T-cell (primary cell): ENCODE results near the gene DCAF6. TPM values are rescaled to one million over a fixed set of nuclear protein-coding genes. Genes with fewer than 3 reads are reported as not detected.

ENCODE experiments used
- ATAC-seq, 4 experiments: fragments of 200-7000 bp in 3 of 4; fragments of 150-1000 bp in 1 of 4; cut with Tn5 transposase; replicated peaks in 1 of 4; 1 replicate in 3 of 4; 2 replicates in 1 of 4; pipeline ENCODE4 v1.10.0; 2021; ENCODE audit warnings: moderate library complexity in 3 of 4, mild to moderate bottlenecking in 2 of 4, moderate number of reproducible peaks in 1 of 4
- CTCF ChIA-PET, 2 donors: fragments of 300-600 bp; sonication (Branson Sonifier 250); formaldehyde crosslinking; loops; one replicate each; lab custom pipeline; 2022; ENCODE audit warnings: antibody characterized with exemption in 2 of 2; lab: Charles Lee
- POLR2A ChIA-PET, 2 donors: fragments of 300-600 bp; sonication (Branson Sonifier 250); formaldehyde crosslinking; loops; one replicate each; lab custom pipeline; 2022; ENCODE audit warnings: antibody characterized with exemption in 2 of 2; lab: Charles Lee
- DNase-seq, 35 experiments: peaks; one replicate each; pipeline versions ENCODE4 v3.0.0 to v3.0.0-alpha.2; 2013 to 2023
- H3K27ac ChIP-seq: one replicate; pipeline ENCODE4 v1.5.1; 2013; ENCODE audit warnings: low read length
- H3K27me3 ChIP-seq, 2 experiments: replicated peaks in 1 of 2; 1 replicate in 1 of 2; 2 replicates in 1 of 2; pipeline versions ENCODE4 v1.6.1 to v1.7.0; 2013; ENCODE audit warnings: low read length in 1 of 2, mixed read lengths in 1 of 2; ENCODE audit not compliant: control insufficient read depth in 2 of 2, insufficient read depth in 2 of 2; ENCODE audit errors: extremely low read depth in 1 of 2
- H3K36me3 ChIP-seq, 2 donors: 1 replicate in 1 of 2; 2 replicates in 1 of 2; pipeline versions ENCODE4 v1.6.1 to v1.7.0; 2013; ENCODE audit warnings: low read length in 1 of 2; ENCODE audit not compliant: control insufficient read depth in 2 of 2, insufficient read depth in 1 of 2; ENCODE audit errors: extremely low read depth in 1 of 2
- H3K4me1 ChIP-seq, 2 experiments: 1 replicate in 1 of 2; 2 replicates in 1 of 2; pipeline versions ENCODE4 v1.6.1 to v1.7.0; 2013; ENCODE audit warnings: low read length in 2 of 2, mixed read lengths in 1 of 2; ENCODE audit not compliant: insufficient read depth in 2 of 2, control insufficient read depth in 1 of 2; ENCODE audit errors: extremely low read depth in 1 of 2
- H3K4me3 ChIP-seq, 2 donors: 1 replicate in 1 of 2; 2 replicates in 1 of 2; pipeline versions ENCODE4 v1.5.1 to v1.7.0; 2013; ENCODE audit warnings: mild to moderate bottlenecking in 2 of 2, low read length in 1 of 2, moderate library complexity in 1 of 2; ENCODE audit not compliant: control insufficient read depth in 1 of 2; ENCODE audit errors: extremely low read depth in 1 of 2
- H3K9me3 ChIP-seq: 2 replicates; pipeline ENCODE4 v1.7.0; 2013
- H3K27ac Mint-ChIP-seq, 2 donors: one replicate each; pipeline ENCODE4 v1.8.0; 2020 to 2021; ENCODE audit warnings: mild to moderate bottlenecking in 2 of 2, mixed read lengths in 2 of 2
- H3K27me3 Mint-ChIP-seq, 2 donors: one replicate each; pipeline ENCODE4 v1.8.0; 2021 to 2022; ENCODE audit warnings: mixed read lengths in 2 of 2
- H3K36me3 Mint-ChIP-seq: one replicate; pipeline ENCODE4 v1.8.0; 2021; ENCODE audit warnings: mixed read lengths
- H3K4me1 Mint-ChIP-seq, 3 donors: one replicate each; pipeline ENCODE4 v1.8.0; 2020 to 2022; ENCODE audit warnings: mixed read lengths in 3 of 3, mild to moderate bottlenecking in 1 of 3
- H3K4me3 Mint-ChIP-seq, 3 donors: one replicate each; pipeline ENCODE4 v1.8.0; 2020 to 2022; ENCODE audit warnings: mild to moderate bottlenecking in 3 of 3, mixed read lengths in 3 of 3, moderate library complexity in 3 of 3
- H3K9me3 Mint-ChIP-seq, 3 donors: one replicate each; pipeline ENCODE4 v1.8.0; 2020 to 2022; ENCODE audit warnings: mixed read lengths in 3 of 3
- WGBS: methylation state at CpG from one replicate; pipeline ENCODE4 v1.1.5; 2013; ENCODE audit warnings: missing lambda C conversion rate; ENCODE audit not compliant: insufficient coverage; 5-methylcytosine and 5-hydroxymethylcytosine counted together
- total RNA-seq, 35 experiments: library from RNA in 6 of 35; stranded (reverse) in 6 of 35; fragments of 120-200 nt in 1 of 35; gene quantifications; one replicate each; pipeline versions ENCODE4 v1.2.1 to v1.2.4 and lab custom pipeline; 2013 to 2026

DCAF6 gene
- total RNA-seq, 5 donors from 2014 or later (not counting 1 experiment from before 2014, with no cell fraction given): 21.6 to 27.4 (median 26.9) TPM

- ATAC-seq (no peak), DNase-seq (no peak)
- no peak overlapping the region for H3K27ac Mint-ChIP-seq
- ChIA-PET POLR2A (no interaction called here), CTCF (interaction anchor here in 1 of 2 donors (1.5 kb wide), 1 partner anchor 10 kb away, joined by 6 read pairs; no protein-coding TSS in a partner anchor)
- Histone ChIP-seq H3K27me3 (peaks cover 0 to 11% of the 10 kb centered on the region in 2 experiments), H3K36me3 (no peaks in the 10 kb centered on the region), H3K27ac (no peak overlapping the region), H3K4me1 (no peaks in the 10 kb centered on the region), H3K9me3 (no peaks in the 10 kb centered on the region), H3K4me3 (no peak overlapping the region)
- peaks cover 0 to 5% of the 10 kb centered on the region in 2 donors for H3K27me3 Mint-ChIP-seq
- H3K36me3 Mint-ChIP-seq: no peaks in the 10 kb centered on the region
- no peak overlapping the region for H3K4me3 Mint-ChIP-seq
- H3K9me3 Mint-ChIP-seq: no peaks in the 10 kb centered on the region
- no peaks in the 10 kb centered on the region for H3K4me1 Mint-ChIP-seq
- 96% methylated on average over 4 of the region's 8 CpGs for WGBS
Measured at GRCh38 chr1:168091720-168092550, 155.5 kb downstream of the DCAF6 start.

- no peak overlapping the region for H3K4me3 ChIP-seq
- no peaks in the 10 kb centered on the region for H3K36me3 ChIP-seq
- no peaks in the 10 kb centered on the region for H3K4me1 Mint-ChIP-seq
- ATAC-seq: no peak
- ChIA-PET CTCF (no interaction called here), POLR2A (no interaction called here)
- H3K27ac Mint-ChIP-seq: no peak overlapping the region
- H3K27me3 Mint-ChIP-seq: peaks cover 0 to 5% of the 10 kb centered on the region in 2 donors
- H3K27me3 ChIP-seq: peaks cover 0 to 11% of the 10 kb centered on the region in 2 experiments
- no peak overlapping the region for H3K27ac ChIP-seq
- H3K9me3 Mint-ChIP-seq: no peaks in the 10 kb centered on the region
- 76% methylated on average over 12 of the region's 16 CpGs for WGBS
- no peak overlapping the region for H3K4me3 Mint-ChIP-seq
- no peaks in the 10 kb centered on the region for H3K9me3 ChIP-seq
- DNase-seq: no peak
- H3K36me3 Mint-ChIP-seq: no peaks in the 10 kb centered on the region
- no peaks in the 10 kb centered on the region for H3K4me1 ChIP-seq
Measured at GRCh38 chr1:168092566-168093355, 156.3 kb downstream of the DCAF6 start.

GRCh38 chr1:168093616-168094015 lies 157.1 kb downstream of the DCAF6 start:
- 92% methylated on average over 4 of the region's 4 CpGs for WGBS
- Histone ChIP-seq H3K4me3 (no peak overlapping the region), H3K4me1 (no peaks in the 10 kb centered on the region), H3K36me3 (no peaks in the 10 kb centered on the region), H3K27me3 (peaks cover 0 to 11% of the 10 kb centered on the region in 2 experiments), H3K27ac (no peak overlapping the region), H3K9me3 (no peaks in the 10 kb centered on the region)
- no peak for DNase-seq
- ChIA-PET CTCF (interaction anchor here in 1 of 2 donors (0.5 to 0.6 kb wide), 2 partner anchors 18 to 23 kb away, joined by 3 to 8 read pairs; no protein-coding TSS in a partner anchor), POLR2A (no interaction called here)
- ATAC-seq: no peak
- Mint-ChIP-seq H3K9me3 (no peaks in the 10 kb centered on the region), H3K4me1 (no peaks in the 10 kb centered on the region), H3K27ac (no peak overlapping the region), H3K36me3 (no peaks in the 10 kb centered on the region), H3K4me3 (no peak overlapping the region), H3K27me3 (peaks cover 0 to 5% of the 10 kb centered on the region in 2 donors)

GRCh38 chr1:168095476-168095875 lies 159.0 kb downstream of the DCAF6 start:
- Histone ChIP-seq H3K36me3 (no peaks in the 10 kb centered on the region), H3K4me1 (no peaks in the 10 kb centered on the region), H3K9me3 (no peaks in the 10 kb centered on the region), H3K27ac (no peak overlapping the region), H3K4me3 (no peak overlapping the region), H3K27me3 (peaks cover 0 to 4% of the 10 kb centered on the region in 2 experiments)
- Mint-ChIP-seq H3K27ac (no peak overlapping the region), H3K4me1 (no peaks in the 10 kb centered on the region), H3K36me3 (no peaks in the 10 kb centered on the region), H3K4me3 (no peak overlapping the region), H3K9me3 (no peaks in the 10 kb centered on the region), H3K27me3 (peaks cover 0 to 3% of the 10 kb centered on the region in 2 donors)
- 90% methylated on average over 6 of the region's 6 CpGs for WGBS
- ChIA-PET CTCF (no interaction called here), POLR2A (interaction anchor here in 1 of 2 donors (0.6 kb wide), 1 partner anchor 935 kb away, joined by 3 read pairs; no protein-coding TSS in a partner anchor)
- ATAC-seq (no peak), DNase-seq (no peak)

- ATAC-seq (no peak), DNase-seq (no peak)
- CTCF ChIA-PET: interaction anchor here in 1 of 2 donors (0.6 kb wide), 1 partner anchor 57 kb away, joined by 5 read pairs; no protein-coding TSS in a partner anchor
- no peaks in the 10 kb centered on the region for H3K36me3 Mint-ChIP-seq
- H3K4me3 Mint-ChIP-seq: no peak overlapping the region
- no peak overlapping the region for H3K27ac Mint-ChIP-seq
- Histone ChIP-seq H3K36me3 (no peaks in the 10 kb centered on the region), H3K27ac (no peak overlapping the region), H3K4me1 (no peaks in the 10 kb centered on the region), H3K9me3 (no peaks in the 10 kb centered on the region), H3K27me3 (peaks cover 0 to 2% of the 10 kb centered on the region in 2 experiments), H3K4me3 (no peak overlapping the region)
- POLR2A ChIA-PET: no interaction called here
- WGBS: 90% methylated on average over 23 of the region's 27 CpGs
- H3K27me3 Mint-ChIP-seq: no peaks in the 10 kb centered on the region
- no peaks in the 10 kb centered on the region for H3K4me1 Mint-ChIP-seq
- no peaks in the 10 kb centered on the region for H3K9me3 Mint-ChIP-seq
Measured at GRCh38 chr1:168096296-168097165, 160.0 kb downstream of the DCAF6 start.
